Neural cell (in vitro differentiated cells): ENCODE data around the gene LIMCH1.

Source experiments
- EZH2 ChIP-seq: fragments of 200-600, 300-800 bp; shearing (Covaris generic), sonication (generic); IDR thresholded peaks from 2 replicates; pipeline ENCODE4 v1.6.1; 2014; ENCODE audit warnings: antibody characterized with exemption, low read length, borderline replicate concordance, mild to moderate bottlenecking; ENCODE audit not compliant: insufficient read depth, poor library complexity, severe bottlenecking
- MXI1 ChIP-seq: fragments of 450-650 bp; conservative IDR thresholded peaks from 2 replicates; pipeline ENCODE4 v1.6.1; 2014; ENCODE audit warnings: antibody characterized with exemption, mild to moderate bottlenecking; ENCODE audit not compliant: poor library complexity, severe bottlenecking
- POLR2AphosphoS5 ChIP-seq: IDR thresholded peaks from 2 replicates; pipeline ENCODE4 v1.6.1; 2012
- RAD21 ChIP-seq: fragments of 450-650 bp; conservative IDR thresholded peaks from 2 replicates; pipeline ENCODE4 v1.6.1; 2014; ENCODE audit warnings: antibody characterized with exemption, mild to moderate bottlenecking, moderate library complexity
- TAF1 ChIP-seq: IDR thresholded peaks from 2 replicates; pipeline ENCODE4 v1.6.1; 2012; ENCODE audit warnings: low read depth
- TF ChIP-seq, protein P1 (sequence below): fragments of 450-650 bp; IDR thresholded peaks from 2 replicates; pipeline ENCODE4 v1.5.1; 2014; ENCODE audit warnings: antibody characterized with exemption, mild to moderate bottlenecking, moderate library complexity; ENCODE audit not compliant: poor library complexity, severe bottlenecking

- TF ChIP-seq, protein P1, sequence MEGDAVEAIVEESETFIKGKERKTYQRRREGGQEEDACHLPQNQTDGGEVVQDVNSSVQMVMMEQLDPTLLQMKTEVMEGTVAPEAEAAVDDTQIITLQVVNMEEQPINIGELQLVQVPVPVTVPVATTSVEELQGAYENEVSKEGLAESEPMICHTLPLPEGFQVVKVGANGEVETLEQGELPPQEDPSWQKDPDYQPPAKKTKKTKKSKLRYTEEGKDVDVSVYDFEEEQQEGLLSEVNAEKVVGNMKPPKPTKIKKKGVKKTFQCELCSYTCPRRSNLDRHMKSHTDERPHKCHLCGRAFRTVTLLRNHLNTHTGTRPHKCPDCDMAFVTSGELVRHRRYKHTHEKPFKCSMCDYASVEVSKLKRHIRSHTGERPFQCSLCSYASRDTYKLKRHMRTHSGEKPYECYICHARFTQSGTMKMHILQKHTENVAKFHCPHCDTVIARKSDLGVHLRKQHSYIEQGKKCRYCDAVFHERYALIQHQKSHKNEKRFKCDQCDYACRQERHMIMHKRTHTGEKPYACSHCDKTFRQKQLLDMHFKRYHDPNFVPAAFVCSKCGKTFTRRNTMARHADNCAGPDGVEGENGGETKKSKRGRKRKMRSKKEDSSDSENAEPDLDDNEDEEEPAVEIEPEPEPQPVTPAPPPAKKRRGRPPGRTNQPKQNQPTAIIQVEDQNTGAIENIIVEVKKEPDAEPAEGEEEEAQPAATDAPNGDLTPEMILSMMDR, result no peak
- TF ChIP-seq MXI1 (no peak), EZH2 (no peak), RAD21 (no peak), TAF1 (no peak), POLR2AphosphoS5 (no peak)
These were observed 20.8 kb upstream of the LIMCH1 start for GRCh38 chr4:41517121-41517520.
